Measurements from ENCODE around the gene REP15. TPM values are rescaled to one million over a fixed set of nuclear protein-coding genes. Genes with fewer than 3 reads are reported as not detected.

The REP15 gene
- total RNA-seq, 4 donors from 2014 or later: not detected

DNA sequence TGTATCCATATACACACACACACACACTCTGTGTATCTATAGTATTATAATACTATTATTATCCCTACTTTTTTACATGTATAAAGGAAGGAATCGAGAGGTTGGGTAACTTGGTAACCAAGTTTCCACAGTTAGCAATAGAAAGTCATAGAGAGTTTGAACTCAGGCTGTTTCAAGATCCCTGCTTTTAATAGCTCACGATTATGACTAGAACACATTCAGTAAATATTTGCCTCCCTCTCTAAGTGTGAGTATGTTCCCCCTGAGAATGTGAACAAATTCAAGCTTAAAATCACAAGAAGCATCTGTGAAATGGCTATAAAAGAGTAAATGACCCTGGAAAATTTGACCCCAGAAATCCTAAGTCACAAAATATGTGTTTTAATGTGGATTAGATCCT is 11.0 kb upstream of the REP15 start:
- no peak overlapping the region for H3K27ac ChIP-seq
- DNase-seq (ENCODE audit: low spot score in 2 of 2): no peak
- no peaks in the 10 kb centered on the region for H3K27me3 ChIP-seq
- H3K36me3 ChIP-seq: peaks cover 5 to 83% (median 6%) of the 10 kb centered on the region in 3 donors
- no peaks in the 10 kb centered on the region for H3K9me3 ChIP-seq
- WGBS, 2 donors: 79 to 82% methylated on average over 2 of the region's 2 CpGs
- H3K4me1 ChIP-seq: no peaks in the 10 kb centered on the region
- no peak overlapping the region for H3K4me3 ChIP-seq
- TF ChIP-seq POLR2A (IDR thresholded peaks at IDR 0.05) (no peak), EP300 (IDR thresholded peaks at IDR 0.05) (no peak)
- TF ChIP-seq, protein P1, sequence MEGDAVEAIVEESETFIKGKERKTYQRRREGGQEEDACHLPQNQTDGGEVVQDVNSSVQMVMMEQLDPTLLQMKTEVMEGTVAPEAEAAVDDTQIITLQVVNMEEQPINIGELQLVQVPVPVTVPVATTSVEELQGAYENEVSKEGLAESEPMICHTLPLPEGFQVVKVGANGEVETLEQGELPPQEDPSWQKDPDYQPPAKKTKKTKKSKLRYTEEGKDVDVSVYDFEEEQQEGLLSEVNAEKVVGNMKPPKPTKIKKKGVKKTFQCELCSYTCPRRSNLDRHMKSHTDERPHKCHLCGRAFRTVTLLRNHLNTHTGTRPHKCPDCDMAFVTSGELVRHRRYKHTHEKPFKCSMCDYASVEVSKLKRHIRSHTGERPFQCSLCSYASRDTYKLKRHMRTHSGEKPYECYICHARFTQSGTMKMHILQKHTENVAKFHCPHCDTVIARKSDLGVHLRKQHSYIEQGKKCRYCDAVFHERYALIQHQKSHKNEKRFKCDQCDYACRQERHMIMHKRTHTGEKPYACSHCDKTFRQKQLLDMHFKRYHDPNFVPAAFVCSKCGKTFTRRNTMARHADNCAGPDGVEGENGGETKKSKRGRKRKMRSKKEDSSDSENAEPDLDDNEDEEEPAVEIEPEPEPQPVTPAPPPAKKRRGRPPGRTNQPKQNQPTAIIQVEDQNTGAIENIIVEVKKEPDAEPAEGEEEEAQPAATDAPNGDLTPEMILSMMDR (IDR thresholded peaks at IDR 0.05): no peak

DNA sequence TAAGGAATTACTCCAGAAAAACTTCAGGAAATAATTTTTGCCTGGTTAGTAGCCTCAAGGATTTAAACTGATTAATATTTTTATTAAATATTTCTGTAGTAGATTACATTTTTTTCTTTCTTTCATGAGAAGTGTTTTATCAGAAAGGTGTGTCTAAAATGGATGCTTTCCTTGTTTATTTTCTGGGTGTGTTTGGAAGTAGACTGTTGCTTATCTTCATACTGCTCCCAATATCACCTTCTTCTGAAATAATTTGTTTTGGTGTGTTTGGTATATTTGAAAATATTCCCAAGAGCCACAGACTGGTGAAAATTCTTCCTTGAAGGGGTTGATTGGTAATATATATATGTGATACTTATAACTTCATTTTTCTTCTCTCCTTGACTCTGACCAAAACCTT is 10.1 kb upstream of the REP15 start:
- H3K27ac ChIP-seq: no peak overlapping the region
- H3K4me3 ChIP-seq: no peak overlapping the region
- no peaks in the 10 kb centered on the region for H3K9me3 ChIP-seq
- H3K4me1 ChIP-seq: no peaks in the 10 kb centered on the region
- no peak for TF ChIP-seq POLR2A (IDR thresholded peaks at IDR 0.05)
- TF ChIP-seq, protein P1 (IDR thresholded peaks at IDR 0.05): no peak
- no peak for TF ChIP-seq EP300 (IDR thresholded peaks at IDR 0.05)
- H3K36me3 ChIP-seq: peaks cover 5 to 83% (median 6%) of the 10 kb centered on the region in 3 donors
- DNase-seq (ENCODE audit: low spot score in 2 of 2): no peak
- H3K27me3 ChIP-seq: no peaks in the 10 kb centered on the region

DNA sequence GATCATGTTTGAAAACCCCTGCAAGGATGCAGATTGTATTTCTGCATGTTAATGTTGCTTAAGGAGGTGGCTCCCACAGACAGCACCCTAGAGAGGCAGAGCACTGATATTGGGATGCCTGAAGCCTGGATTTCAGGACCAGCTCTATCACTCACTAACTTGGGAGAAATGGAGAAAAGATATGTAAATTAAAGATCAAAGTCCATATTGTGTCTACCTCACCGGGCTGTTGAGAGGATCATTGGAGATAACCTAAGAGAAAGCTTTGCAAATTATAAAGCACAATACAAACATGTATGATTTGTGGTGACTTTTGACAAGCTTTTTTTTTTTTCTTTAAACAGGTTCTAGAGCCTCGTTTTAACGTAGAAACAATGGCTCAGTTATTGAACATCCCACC is 7.6 kb upstream of the REP15 start:
- H3K27me3 ChIP-seq: no peaks in the 10 kb centered on the region
- 93% methylated on average over 3 of the region's 3 CpGs for WGBS, 2 donors
- H3K27ac ChIP-seq: no peak overlapping the region
- TF ChIP-seq, protein P1 (IDR thresholded peaks at IDR 0.05): no peak
- TF ChIP-seq EP300 (IDR thresholded peaks at IDR 0.05) (no peak), POLR2A (IDR thresholded peaks at IDR 0.05) (no peak)
- H3K4me1 ChIP-seq: no peaks in the 10 kb centered on the region
- H3K9me3 ChIP-seq: no peaks in the 10 kb centered on the region
- no peak for DNase-seq (ENCODE audit: low spot score in 2 of 2)
- no peak overlapping the region for H3K4me3 ChIP-seq
- H3K36me3 ChIP-seq: peaks cover 5 to 84% (median 6%) of the 10 kb centered on the region in 3 donors

DNA sequence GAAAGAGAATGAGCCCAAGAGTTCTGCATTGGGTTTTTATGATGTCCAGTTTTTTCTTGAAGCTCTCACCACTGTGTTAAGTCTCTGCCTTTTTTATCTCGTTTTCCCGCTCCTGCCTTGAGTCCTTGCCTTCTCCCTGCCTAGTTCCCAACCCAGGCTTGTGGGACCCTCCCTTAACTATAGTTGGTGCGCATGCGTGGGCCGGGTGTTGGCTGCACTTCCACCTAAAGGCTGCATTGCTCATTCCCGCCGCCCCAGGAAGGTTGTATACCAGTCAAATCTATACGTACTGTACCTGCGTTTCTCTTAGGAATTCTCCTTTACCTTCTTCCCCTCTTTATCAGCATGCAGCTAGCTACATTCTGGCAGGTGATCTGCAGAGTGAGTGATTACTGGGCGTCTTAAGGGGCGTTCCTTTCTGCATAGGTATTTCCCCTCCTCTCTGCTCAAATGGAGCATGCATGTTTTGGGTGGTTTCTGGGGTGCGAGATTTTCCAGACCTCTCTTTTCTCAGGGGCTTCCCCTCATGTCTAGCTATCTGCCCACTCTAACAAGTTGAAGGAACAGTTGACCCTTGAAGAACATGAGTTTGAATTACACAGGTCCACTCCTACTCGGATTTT is 6.6 kb upstream of the REP15 start:
- TF ChIP-seq, protein P1 (IDR thresholded peaks at IDR 0.05): no peak
- no peak for TF ChIP-seq EP300 (IDR thresholded peaks at IDR 0.05)
- TF ChIP-seq POLR2A (IDR thresholded peaks at IDR 0.05): no peak
- H3K4me1 ChIP-seq: no peaks in the 10 kb centered on the region
- no peak for DNase-seq (ENCODE audit: low spot score in 2 of 2)
- peaks cover 5 to 83% (median 6%) of the 10 kb centered on the region in 3 donors for H3K36me3 ChIP-seq
- H3K9me3 ChIP-seq: no peaks in the 10 kb centered on the region
- no peaks in the 10 kb centered on the region for H3K27me3 ChIP-seq
- H3K4me3 ChIP-seq: no peak overlapping the region
- H3K27ac ChIP-seq: no peak overlapping the region
- 94 to 95% methylated on average over 13 of the region's 13 CpGs for WGBS, 2 donors

DNA sequence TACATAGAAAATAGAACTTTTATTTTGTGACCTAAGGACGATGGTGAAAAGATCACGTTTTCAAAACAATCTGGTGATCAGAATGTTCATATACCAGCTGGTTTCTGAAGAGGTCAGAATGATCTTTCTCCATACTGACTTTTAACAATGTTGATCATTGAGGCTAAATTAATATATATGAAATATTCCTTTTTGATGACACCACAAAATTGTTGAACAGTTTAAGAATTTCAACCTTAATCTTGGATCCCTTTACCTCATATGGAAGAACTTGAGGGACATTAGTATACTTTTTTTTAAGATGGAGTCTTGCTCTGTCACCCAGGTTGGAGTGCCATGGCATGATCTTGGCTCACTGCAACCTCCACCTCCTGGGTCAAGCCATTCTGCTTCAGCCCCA is 2.8 kb upstream of the REP15 start:
- 89 to 93% methylated on average over 2 of the region's 2 CpGs for WGBS, 2 donors
- Histone ChIP-seq H3K36me3 (peaks cover 0 to 83% (median 5%) of the 10 kb centered on the region in 3 donors), H3K27ac (no peak overlapping the region), H3K9me3 (no peaks in the 10 kb centered on the region), H3K27me3 (no peaks in the 10 kb centered on the region), H3K4me3 (no peak overlapping the region), H3K4me1 (no peaks in the 10 kb centered on the region)
- no peak for TF ChIP-seq POLR2A (IDR thresholded peaks at IDR 0.05)
- no peak for TF ChIP-seq EP300 (IDR thresholded peaks at IDR 0.05)
- TF ChIP-seq, protein P1 (IDR thresholded peaks at IDR 0.05): no peak
- DNase-seq (ENCODE audit: low spot score in 2 of 2): no peak
